Stomach smooth muscle (tissue), 2 donors: Measurements from ENCODE around the gene CADPS.
A peak's percentile ranks its signal among the peaks of the same experiment; 100 is the strongest.

Source experiments
- H3K27ac ChIP-seq: one replicate; pipeline ENCODE4 v1.7.0; 2013; ENCODE audit warnings: mild to moderate bottlenecking, low read length, inconsistent platforms
- H3K27me3 ChIP-seq, 2 donors: one replicate each; pipeline ENCODE4 v1.7.0; 2013; ENCODE audit warnings: low read length in 2 of 2; ENCODE audit not compliant: insufficient read depth in 2 of 2, control insufficient read depth in 1 of 2
- H3K36me3 ChIP-seq, 2 donors: one replicate each; pipeline ENCODE4 v1.7.0; 2013; ENCODE audit warnings: low read length in 2 of 2; ENCODE audit not compliant: control insufficient read depth in 2 of 2, insufficient read depth in 2 of 2
- H3K4me1 ChIP-seq: one replicate; pipeline ENCODE4 v1.7.0; 2013; ENCODE audit warnings: low read length; ENCODE audit not compliant: control insufficient read depth, insufficient read depth
- H3K4me3 ChIP-seq, 2 donors: one replicate each; pipeline ENCODE4 v1.7.0; 2013; ENCODE audit warnings: low read length in 2 of 2
- H3K9ac ChIP-seq, 2 donors: one replicate each; pipeline ENCODE4 v1.7.0; 2013; ENCODE audit warnings: low read length in 2 of 2, mild to moderate bottlenecking in 1 of 2
- H3K9me3 ChIP-seq, 2 donors: one replicate each; pipeline ENCODE4 v1.7.0; 2013; ENCODE audit warnings: low read length in 2 of 2; ENCODE audit not compliant: control insufficient read depth in 2 of 2
- donor health status: healthy.
- donor health status: Pancreatic carcinoma.

The CADPS gene

GRCh38 chr3:62376906-62377877 is 498.0 kb downstream of the CADPS start:
- H3K36me3 ChIP-seq = no peaks in the 10 kb centered on the region
- H3K4me3 ChIP-seq = no peak overlapping the region
- peaks cover 18% of the 10 kb centered on the region for H3K4me1 ChIP-seq
- no peak overlapping the region for H3K9ac ChIP-seq
- H3K9me3 ChIP-seq = no peaks in the 10 kb centered on the region
- H3K27ac ChIP-seq = no peak overlapping the region
- H3K27me3 ChIP-seq = peaks cover 55 to 80% of the 10 kb centered on the region in 2 donors

DNA sequence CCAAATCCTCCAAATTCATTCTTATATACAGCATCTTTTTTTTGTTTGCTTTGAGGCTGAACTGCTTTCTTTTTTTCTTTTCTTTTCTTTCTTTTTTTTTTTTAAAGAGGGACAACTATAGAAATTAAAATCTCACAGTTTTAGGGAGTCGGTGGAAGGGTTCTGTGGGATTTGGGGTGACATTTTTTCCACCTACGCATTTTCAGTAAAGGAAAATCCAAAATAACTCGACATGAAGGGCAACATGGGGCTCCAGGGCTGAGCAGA is 498.8 kb downstream of the CADPS start:
- Histone ChIP-seq H3K9me3 (no peaks in the 10 kb centered on the region), H3K27ac (no peak overlapping the region), H3K36me3 (no peaks in the 10 kb centered on the region), H3K27me3 (peaks cover 63 to 85% of the 10 kb centered on the region in 2 donors), H3K4me3 (no peak overlapping the region), H3K4me1 (peaks cover 22% of the 10 kb centered on the region), H3K9ac (no peak overlapping the region)

DNA sequence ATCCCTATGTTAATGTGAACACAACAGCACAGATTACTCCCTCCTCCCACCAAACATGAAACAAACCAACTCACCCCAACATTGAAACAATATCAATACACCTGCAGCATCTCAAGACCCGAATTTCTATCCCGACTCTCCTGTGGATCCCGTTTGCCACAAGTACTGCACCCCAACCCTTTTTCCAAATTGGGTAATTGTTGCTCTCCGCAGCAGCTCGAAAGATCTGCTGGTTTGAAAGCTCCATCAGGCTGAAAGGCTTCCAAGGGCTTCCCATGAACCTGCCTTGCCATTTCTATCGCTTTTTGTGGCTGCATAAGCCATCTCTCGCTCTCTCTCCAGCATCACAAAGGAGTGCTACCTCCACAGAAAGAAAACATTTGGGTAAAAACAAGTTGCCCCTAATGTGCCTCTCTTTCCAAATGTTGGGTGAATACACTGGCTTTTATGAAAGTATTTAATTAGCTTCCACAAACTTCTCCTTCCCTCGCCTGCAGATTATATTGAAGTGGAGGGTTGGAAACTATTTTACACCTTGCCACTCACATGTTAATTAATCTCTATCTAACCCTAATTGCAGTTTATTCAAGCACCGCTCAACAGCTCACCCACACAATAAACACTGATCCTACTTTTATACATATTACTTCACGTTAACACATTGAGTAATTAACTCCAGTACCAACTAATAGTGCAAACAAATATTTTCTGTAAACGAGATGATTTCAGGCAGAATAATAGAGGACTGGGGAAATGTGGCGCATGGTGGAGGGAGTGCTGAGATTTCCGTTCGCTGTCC is 499.4 kb downstream of the CADPS start:
- H3K4me3 ChIP-seq = no peak overlapping the region
- H3K9me3 ChIP-seq = no peaks in the 10 kb centered on the region
- H3K4me1 ChIP-seq = peaks cover 28% of the 10 kb centered on the region
- H3K9ac ChIP-seq = no peak overlapping the region
- H3K27me3 ChIP-seq = peaks cover 64 to 88% of the 10 kb centered on the region in 2 donors
- no peak overlapping the region for H3K27ac ChIP-seq
- no peaks in the 10 kb centered on the region for H3K36me3 ChIP-seq

DNA sequence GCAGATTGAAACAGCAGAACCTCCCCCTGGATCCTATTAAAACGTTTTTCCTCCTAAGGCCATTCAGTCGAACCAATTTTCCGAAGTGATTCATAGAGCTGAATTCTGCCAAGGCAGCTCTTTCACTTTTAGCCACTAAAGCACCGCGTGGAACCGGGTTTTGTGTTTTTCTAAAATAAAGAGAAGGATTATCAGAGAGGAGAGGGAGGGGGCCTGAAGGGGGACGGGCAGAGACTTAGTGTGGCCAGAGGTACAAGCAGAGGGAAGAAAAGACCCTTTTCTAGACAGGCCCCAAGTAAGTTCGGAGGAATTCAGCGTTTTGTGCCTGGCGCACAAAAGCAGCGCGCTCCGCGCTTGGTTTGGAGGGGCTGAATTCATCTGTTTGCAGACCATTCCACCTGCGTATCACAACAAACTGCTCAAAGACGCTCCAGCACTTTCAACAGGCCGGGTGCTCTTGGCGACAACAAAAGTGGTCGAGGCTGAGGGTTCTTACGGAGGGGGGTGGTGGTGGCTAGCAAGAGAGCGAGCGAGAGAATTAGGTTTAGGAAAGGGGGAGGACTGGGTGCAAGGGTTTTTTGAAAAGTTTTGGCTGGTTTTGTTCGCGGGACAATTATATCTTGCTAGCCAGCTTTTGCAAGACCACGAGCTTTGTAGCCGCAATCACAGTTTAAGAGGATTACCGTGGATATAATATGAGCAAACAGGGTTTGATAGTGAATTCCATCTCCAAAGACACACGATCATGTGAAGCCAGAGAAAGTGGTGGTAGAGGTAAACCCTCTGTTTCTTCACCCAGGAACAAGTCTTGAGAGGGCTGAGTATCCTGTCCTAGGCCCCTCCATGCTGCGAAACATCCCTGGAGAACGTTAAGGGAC is 500.6 kb downstream of the CADPS start:
- Histone ChIP-seq H3K36me3 (no peaks in the 10 kb centered on the region), H3K9ac (no peak overlapping the region), H3K4me3 (peak overlapping the region; percentile 36 to 59), H3K27me3 (peaks cover 72 to 90% of the 10 kb centered on the region in 2 donors), H3K9me3 (no peaks in the 10 kb centered on the region), H3K27ac (no peak overlapping the region), H3K4me1 (peaks cover 32% of the 10 kb centered on the region)

GRCh38 chr3:62373714-62374333 is 501.4 kb downstream of the CADPS start:
- Histone ChIP-seq H3K27me3 (peaks cover 68 to 93% of the 10 kb centered on the region in 2 donors), H3K4me3 (peak overlapping the region; percentile 36 to 59), H3K9ac (no peak overlapping the region), H3K36me3 (no peaks in the 10 kb centered on the region), H3K4me1 (peaks cover 38% of the 10 kb centered on the region), H3K27ac (no peak overlapping the region), H3K9me3 (no peaks in the 10 kb centered on the region)

- Histone ChIP-seq H3K4me1 (peaks cover 36% of the 10 kb centered on the region), H3K27me3 (peaks cover 74 to 94% of the 10 kb centered on the region in 2 donors), H3K27ac (no peak within 1 kb of the TSS), H3K9me3 (no peaks in the 10 kb centered on the region), H3K36me3 (no peaks in the 10 kb centered on the region), H3K9ac (no peak within 1 kb of the TSS), H3K4me3 (peak within 1 kb of the TSS; percentile 36 to 59)
These were observed 502.0 kb downstream of the CADPS start, which contains the start of gene FEZF2 for GRCh38 chr3:62373215-62373614. Gene FEZF2, minus strand, starts transcription at chr3:62373550. Its CDS starts 682 bp downstream, at chr3:62372868.

GRCh38 chr3:62372621-62373041 is 502.6 kb downstream of the CADPS start:
- peak overlapping the region in 1 of 2 donors; percentile 15 for H3K4me3 ChIP-seq
- H3K9ac ChIP-seq = no peak overlapping the region
- no peaks in the 10 kb centered on the region for H3K36me3 ChIP-seq
- H3K27me3 ChIP-seq = peaks cover 77 to 96% of the 10 kb centered on the region in 2 donors
- no peak overlapping the region for H3K27ac ChIP-seq
- peaks cover 38% of the 10 kb centered on the region for H3K4me1 ChIP-seq
- no peaks in the 10 kb centered on the region for H3K9me3 ChIP-seq

GRCh38 chr3:62371720-62372591 is 503.3 kb downstream of the CADPS start:
- H3K9ac ChIP-seq = no peak overlapping the region
- peak overlapping the region in 1 of 2 donors; percentile 22 for H3K4me3 ChIP-seq
- peaks cover 76 to 97% of the 10 kb centered on the region in 2 donors for H3K27me3 ChIP-seq
- no peaks in the 10 kb centered on the region for H3K36me3 ChIP-seq
- H3K9me3 ChIP-seq = no peaks in the 10 kb centered on the region
- peaks cover 38% of the 10 kb centered on the region for H3K4me1 ChIP-seq
- no peak overlapping the region for H3K27ac ChIP-seq

DNA sequence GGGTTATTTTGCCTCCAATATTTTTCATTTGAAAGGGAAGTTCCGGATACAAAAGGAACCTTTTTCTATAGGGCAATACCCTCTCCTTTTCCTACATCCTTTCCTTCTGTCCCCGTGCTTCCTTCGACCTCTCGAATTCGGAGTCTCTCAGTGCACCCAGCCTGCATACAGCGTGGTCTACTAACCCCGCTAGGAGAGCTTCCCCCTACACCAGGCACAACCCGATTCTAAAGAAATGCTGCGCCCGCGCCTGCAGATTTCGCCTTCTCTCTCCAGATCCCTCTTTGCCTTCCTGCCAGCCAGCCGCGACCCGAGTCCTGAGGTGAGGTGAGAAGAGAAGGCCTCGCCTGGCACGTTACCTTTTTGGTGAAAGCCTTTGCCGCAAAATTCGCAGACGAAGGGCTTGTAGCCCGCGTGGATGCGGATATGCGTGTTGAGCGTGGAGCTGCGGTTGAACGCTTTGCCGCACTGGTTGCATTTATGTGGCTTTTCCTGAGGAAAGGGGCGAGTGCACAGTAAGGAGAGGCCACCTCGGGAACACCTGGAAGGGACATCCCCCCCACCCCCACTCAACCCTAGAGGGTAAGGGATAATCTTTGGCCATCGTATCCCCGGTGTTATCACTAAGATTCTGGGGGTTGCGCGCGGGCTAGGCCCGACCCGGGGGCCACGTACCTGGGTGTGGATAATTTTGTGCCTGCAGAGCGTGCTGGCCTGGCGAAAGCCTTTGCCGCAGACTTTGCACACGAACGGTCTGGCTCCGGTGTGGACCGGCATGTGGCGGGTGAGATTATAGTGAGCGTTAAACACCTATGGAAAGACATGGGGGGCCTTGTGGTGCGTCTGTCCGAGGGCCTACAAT is 504.1 kb downstream of the CADPS start:
- Histone ChIP-seq H3K36me3 (no peaks in the 10 kb centered on the region), H3K4me1 (peaks cover 38% of the 10 kb centered on the region), H3K27ac (no peak overlapping the region), H3K27me3 (peaks cover 75 to 96% of the 10 kb centered on the region in 2 donors), H3K9me3 (no peaks in the 10 kb centered on the region), H3K9ac (no peak overlapping the region), H3K4me3 (no peak overlapping the region)
